22Rv1 (cell line): Measurements from ENCODE around the gene TPCN2.

ENCODE experiments used
- CTCF ChIP-seq: fragments of 450-650 bp; IDR thresholded peaks from 2 replicates; pipeline ENCODE4 v1.5.1; 2017; ENCODE audit warnings: mild to moderate bottlenecking
- ZFX ChIP-seq: fragments of 450-650 bp; IDR thresholded peaks from 2 replicates; pipeline ENCODE4 v1.6.1; 2017; ENCODE audit warnings: antibody characterized with exemption, borderline replicate concordance

DNA sequence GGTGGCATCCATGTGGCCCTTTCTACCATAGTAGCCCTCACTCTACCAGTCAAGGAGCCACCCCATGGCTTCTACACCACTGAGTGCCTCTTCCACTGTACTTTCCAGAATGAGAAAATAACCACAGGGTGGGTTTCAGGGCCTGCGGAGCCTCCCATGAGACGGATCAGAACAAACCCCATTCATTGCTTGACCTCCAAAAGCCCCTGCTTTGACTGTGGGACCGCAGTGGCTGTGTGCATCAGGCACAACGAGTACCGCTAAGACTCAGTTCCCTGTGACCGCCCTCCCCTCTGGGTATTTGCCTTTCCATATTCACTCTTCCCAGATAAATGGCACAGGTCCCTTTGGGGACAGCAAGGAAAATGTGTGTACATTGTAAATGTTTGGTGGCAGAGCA lies 24.2 kb upstream of the TPCN2 start:
- TF ChIP-seq CTCF (no peak), ZFX (no peak)
